8988T (cell line): ENCODE data around the gene TMEM151A.

Source experiments
- DNase-seq: peaks from one replicate; pipeline ENCODE4 v3.0.0; 2011

TMEM151A gene

DNA sequence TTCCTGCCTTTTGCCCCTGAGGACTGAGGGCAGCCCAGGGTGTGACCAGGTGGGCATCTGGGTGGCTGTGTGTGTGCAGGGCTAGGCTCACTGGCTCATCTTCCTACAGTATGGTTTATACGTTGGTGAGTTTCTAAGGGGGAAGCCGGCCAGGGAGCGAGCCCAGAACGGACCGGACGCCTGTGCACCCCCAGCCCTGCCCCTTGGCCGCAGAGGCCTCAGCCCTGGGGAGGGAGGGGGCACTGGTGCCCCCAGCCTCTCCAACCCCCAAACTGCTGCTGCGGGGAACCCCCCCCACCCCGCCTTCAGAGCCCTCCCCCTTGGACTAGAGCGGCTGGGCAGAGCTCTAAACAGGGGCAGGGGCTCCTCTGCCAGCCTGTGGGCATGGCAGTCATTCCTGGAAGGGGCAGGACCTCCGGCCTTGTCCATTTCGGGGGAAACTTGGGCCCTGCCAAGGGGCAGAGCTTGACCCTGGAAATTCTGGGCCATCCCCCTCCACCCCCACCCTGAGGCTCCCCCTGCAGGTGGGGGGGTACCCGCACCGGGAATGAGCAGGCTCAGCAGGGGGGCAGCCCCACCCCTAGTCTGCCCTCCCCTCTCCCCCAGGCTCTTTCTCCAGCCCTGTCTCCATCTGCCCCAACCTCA is 8.1 kb upstream of the TMEM151A start:
- DNase-seq, result no peak

- no peak for DNase-seq
Measured at GRCh38 chr11:66284526-66285078, 7.1 kb upstream of the TMEM151A start.

- no peak for DNase-seq
Measured at GRCh38 chr11:66285250-66285947, 6.3 kb upstream of the TMEM151A start.

- no peak for DNase-seq
Measured at GRCh38 chr11:66286699-66287098, 5.0 kb upstream of the TMEM151A start.

DNA sequence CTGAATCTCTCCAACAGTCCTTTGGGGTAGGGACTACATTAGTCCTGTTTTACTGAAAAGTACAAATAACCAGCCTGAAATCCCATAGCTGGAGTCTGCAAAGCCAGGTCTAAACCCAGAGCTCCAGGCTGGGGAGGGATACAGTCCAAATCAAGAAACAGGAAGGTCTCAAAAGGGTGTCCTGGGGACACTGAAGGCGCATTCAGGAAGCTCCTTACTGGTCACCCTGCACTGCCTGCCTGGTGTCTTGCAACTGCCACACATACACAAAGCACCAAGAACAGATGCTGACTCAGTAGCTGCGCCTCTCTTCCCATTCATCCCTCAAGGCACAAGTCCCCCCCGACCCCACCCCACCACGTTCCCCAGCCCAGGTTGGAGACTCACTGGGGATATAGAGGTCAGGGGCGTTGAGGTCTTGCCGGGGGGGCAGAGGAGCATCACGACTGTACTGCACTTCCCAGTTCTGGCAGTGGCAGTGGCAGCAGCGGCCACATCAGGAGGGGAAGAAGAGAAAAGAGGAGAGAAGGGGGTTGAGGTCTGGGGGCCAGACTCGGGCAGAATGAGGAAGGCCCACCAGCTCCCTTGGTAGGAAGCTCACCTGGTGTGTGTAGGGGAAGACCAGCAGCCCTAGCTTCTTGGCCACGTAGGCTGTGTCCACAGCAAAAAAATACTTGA is 4.3 kb upstream of the TMEM151A start:
- no peak for DNase-seq

- DNase-seq, result no peak
Measured at GRCh38 chr11:66287889-66288670, 3.6 kb upstream of the TMEM151A start.

DNA sequence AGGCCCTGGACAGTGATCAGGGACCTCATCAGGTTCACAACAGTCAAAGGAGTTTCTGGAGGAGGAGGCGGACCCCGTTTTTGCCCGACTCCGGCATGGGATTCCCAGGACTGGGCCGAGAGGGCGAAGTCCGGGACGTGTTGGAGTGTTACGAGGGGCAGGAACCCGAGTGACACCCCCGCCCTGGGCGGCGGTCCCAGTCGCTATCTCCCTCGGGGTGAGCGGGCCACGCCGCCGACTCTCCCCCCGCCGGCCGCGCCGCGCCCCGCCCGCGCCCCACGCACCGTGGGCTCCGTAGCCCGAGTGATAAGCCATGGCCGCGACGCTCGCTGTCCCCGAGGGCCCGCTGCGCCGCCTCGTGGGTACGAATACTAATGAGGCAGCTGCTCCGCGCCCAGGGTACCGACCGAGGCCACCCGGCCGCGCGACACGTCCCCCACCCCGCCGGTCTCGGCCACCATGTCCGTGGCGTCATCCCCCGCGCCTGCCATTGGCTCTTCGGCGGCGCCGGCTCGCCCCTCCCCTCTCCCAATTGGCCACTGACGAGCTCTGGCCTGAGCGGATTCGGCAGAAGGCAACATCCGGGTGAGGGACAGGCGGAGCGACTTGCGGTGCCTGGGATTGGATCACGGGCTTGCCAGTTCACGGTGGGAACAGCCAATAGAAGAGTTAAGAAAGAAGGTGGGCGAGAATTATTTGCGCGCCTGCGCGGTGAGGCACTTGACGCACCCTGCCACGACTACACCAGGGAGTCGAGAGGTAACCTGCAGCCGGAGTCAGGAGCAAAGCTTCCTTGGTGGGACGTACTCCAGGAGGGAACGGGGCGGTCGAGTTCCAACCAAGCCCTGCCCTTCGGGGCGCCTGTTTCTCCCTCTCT is 2.8 kb upstream of the TMEM151A start, which contains the start of gene YIF1A:
TSS of gene YIF1A (minus strand) at position 473 of the 877 bp plus-strand sequence. CDS start at position 315, 158 bp downstream.
- DNase-seq, result peak; percentile 100

- no peak for DNase-seq
Measured at GRCh38 chr11:66289548-66290329, 2.0 kb upstream of the TMEM151A start.

DNA sequence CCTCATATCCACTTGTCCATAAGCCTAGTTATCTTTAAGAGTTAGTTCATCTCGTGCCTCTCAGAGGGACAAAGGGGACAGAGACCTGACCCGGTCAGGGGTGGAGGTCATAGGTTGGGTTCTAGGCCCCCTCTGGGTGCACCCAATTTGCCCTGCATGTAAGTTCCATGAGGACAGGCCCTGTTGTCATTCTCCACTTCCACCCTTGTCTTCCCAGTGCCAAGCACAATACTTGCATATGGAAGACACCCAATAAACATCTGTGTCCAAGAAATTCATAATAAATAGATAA is 1.4 kb upstream of the TMEM151A start:
- no peak for DNase-seq

DNA sequence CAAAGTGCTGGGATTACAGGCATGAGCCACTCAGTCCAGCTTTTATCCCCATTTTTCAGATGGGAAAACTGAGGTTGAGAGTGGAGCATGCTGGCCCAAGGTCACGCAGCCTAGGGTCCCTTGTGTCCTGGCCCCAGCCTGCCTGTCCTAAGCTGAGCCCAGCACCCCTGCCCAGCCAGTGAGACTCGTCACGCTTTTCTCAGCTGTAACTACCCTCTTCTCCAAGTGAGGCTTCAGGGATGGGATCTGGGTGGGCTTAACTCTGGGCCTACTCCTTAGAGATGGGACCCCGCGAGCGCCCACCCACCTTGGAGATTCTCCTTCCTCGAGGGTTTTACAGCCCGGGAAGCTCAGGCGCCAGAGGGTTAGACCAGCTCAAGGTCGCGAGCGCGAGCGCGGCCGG is 390 bp upstream of the TMEM151A start:
- DNase-seq, result no peak

GRCh38 chr11:66292543-66293332 is 1.0 kb downstream of the TMEM151A start:
- no peak for DNase-seq

- no peak for DNase-seq
Measured at GRCh38 chr11:66293352-66293751, 1.7 kb downstream of the TMEM151A start.

- no peak for DNase-seq
Measured at GRCh38 chr11:66293777-66294625, 2.3 kb downstream of the TMEM151A start.

- no peak for DNase-seq
Measured at GRCh38 chr11:66294626-66295620, 3.2 kb downstream of the TMEM151A start.

DNA sequence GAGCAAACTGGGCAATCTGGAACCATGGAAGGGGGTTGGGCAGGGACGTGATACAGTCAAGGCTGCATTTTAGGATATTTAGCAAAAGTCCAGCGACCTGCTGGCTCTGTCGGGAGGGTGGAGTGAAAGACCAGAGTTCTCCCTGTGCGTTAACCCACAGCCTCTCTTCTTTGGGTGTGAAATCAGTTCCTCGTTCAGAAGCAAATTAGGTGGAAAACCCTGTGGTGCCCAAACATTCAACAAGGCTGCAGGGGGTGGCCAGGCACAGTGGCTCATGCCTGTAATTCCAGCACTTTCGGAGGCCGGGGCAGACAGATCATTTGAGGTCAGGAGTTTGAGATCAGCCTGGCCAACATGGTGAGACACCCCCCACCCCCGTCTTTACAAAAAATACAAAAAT is 5.9 kb downstream of the TMEM151A start:
- no peak for DNase-seq

DNA sequence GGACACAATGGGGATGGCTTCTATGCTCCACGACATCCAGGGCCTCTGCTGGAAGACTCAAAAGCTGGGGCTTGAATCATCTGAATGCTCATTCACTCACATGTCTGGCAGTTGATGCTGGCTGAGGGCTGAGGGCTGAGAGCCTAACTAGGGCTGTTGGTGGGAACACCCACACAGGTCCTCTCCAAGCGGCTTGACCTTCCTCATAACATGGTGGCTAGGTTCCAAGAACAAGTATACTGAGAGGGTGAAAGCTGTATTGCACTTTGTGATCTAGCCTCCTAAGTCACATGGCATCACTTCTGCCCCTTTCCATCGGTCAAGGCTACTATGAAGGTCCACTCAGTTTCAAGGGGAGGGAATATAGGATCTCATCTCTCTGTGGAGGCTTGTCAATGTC is 7.5 kb downstream of the TMEM151A start:
- DNase-seq, result no peak

GRCh38 chr11:66302656-66303055 is 11.0 kb downstream of the TMEM151A start:
- no peak for DNase-seq

GRCh38 chr11:66309475-66309874 is 17.8 kb downstream of the TMEM151A start:
- no peak for DNase-seq
